H1 (cell line): ENCODE data around the gene CCDC7. TPM values are rescaled to one million over a fixed set of nuclear protein-coding genes. Genes with fewer than 3 reads are reported as not detected.

Experiments used
- CTCF ChIA-PET: fragments of 300-600 bp; sonication (Branson Sonifier 250); formaldehyde crosslinking; loops from one replicate; lab custom pipeline; 2021; ENCODE audit not compliant: partially characterized antibody; lab: Charles Lee
- POLR2A ChIA-PET: fragments of 300-600 bp; sonication (Branson Sonifier 250); formaldehyde crosslinking; loops from one replicate; lab custom pipeline; 2021; ENCODE audit warnings: inconsistent platforms; ENCODE audit not compliant: partially characterized antibody; lab: Charles Lee
- DNase-seq, 2 experiments: peaks; one replicate each; pipeline versions ENCODE4 v3.0.0 to v3.0.0-alpha.2; 2010 to 2022; ENCODE audit warnings: low spot score in 2 of 2, low read depth in 1 of 2, mixed read lengths in 1 of 2
- FAIRE-seq: peaks from 2 replicates; lab custom pipeline; 2011; peaks lifted over from hg19 to GRCh38; lab: Jason Lieb, UNC
- H2AFZ ChIP-seq: 2 replicates; pipeline ENCODE4 v1.8.1; 2012; ENCODE audit warnings: low read length, inconsistent platforms
- H2AK5ac ChIP-seq: 2 replicates; pipeline ENCODE4 v1.6.1; 2013; ENCODE audit warnings: low read depth, low read length
- H2BK120ac ChIP-seq: replicated peaks from 2 replicates; pipeline ENCODE3; 2013; ENCODE audit warnings: low read depth, low read length, inconsistent platforms
- H2BK12ac ChIP-seq: 2 replicates; pipeline ENCODE4 v1.6.1; 2013; ENCODE audit warnings: low read depth, low read length
- H2BK15ac ChIP-seq: 2 replicates; pipeline ENCODE4 v1.6.1; 2013; ENCODE audit warnings: low read length
- H2BK20ac ChIP-seq: 2 replicates; pipeline ENCODE4 v1.6.1; 2013; ENCODE audit warnings: low read length
- H2BK5ac ChIP-seq: 2 replicates; pipeline ENCODE4 v1.6.1; 2013; ENCODE audit warnings: low read depth, low read length
- H3K14ac ChIP-seq: 2 replicates; pipeline ENCODE4 v1.6.1; 2013; ENCODE audit warnings: inconsistent platforms; ENCODE audit not compliant: insufficient read length
- H3K18ac ChIP-seq: 2 replicates; pipeline ENCODE4 v1.6.1; 2013; ENCODE audit warnings: low read length; ENCODE audit errors: extremely low read depth
- H3K23ac ChIP-seq: 2 replicates; pipeline ENCODE4 v1.6.1; 2013; ENCODE audit warnings: inconsistent platforms; ENCODE audit not compliant: insufficient read length
- H3K23me2 ChIP-seq: 2 replicates; pipeline ENCODE4 v1.6.1; 2013; ENCODE audit warnings: low read depth, low read length
- H3K27ac ChIP-seq: 2 replicates; pipeline ENCODE4 v1.6.1; 2011; ENCODE audit warnings: low read depth, low read length, inconsistent platforms
- H3K27me3 ChIP-seq, 4 experiments: replicated peaks in 1 of 4; 1 replicate in 1 of 4; 2 replicates in 3 of 4; pipeline versions ENCODE4 v1.6.1 to v1.8.1; 2011 to 2013; ENCODE audit warnings: low read length in 3 of 4, mild to moderate bottlenecking in 3 of 4, inconsistent platforms in 2 of 4, mixed read lengths in 2 of 4, moderate library complexity in 1 of 4; ENCODE audit not compliant: control insufficient read depth in 3 of 4, insufficient read depth in 3 of 4; ENCODE audit errors: extremely low read depth in 1 of 4
- H3K36me3 ChIP-seq, 4 experiments: 2 replicates each; pipeline versions ENCODE4 v1.6.1 to v1.8.1; 2011 to 2013; ENCODE audit warnings: mild to moderate bottlenecking in 4 of 4, low read length in 3 of 4, moderate library complexity in 2 of 4, control low read depth in 1 of 4, inconsistent platforms in 1 of 4; ENCODE audit not compliant: insufficient read depth in 4 of 4, control insufficient read depth in 2 of 4
- H3K4ac ChIP-seq: replicated peaks from 2 replicates; pipeline ENCODE3; 2013; ENCODE audit warnings: low read length, low read depth, mixed read lengths, inconsistent platforms; ENCODE audit not compliant: insufficient read length
- H3K4me1 ChIP-seq, 4 experiments: replicated peaks in 1 of 4; 1 replicate in 1 of 4; 2 replicates in 3 of 4; pipeline versions ENCODE4 v1.6.1 to v1.8.1; 2011 to 2013; ENCODE audit warnings: low read length in 3 of 4, inconsistent platforms in 2 of 4, mixed read lengths in 1 of 4; ENCODE audit not compliant: insufficient read depth in 4 of 4, control insufficient read depth in 3 of 4
- H3K4me2 ChIP-seq, 2 experiments: 2 replicates each; pipeline versions ENCODE4 v1.6.1 to v1.8.1; 2011 to 2013; ENCODE audit warnings: low read depth in 2 of 2, low read length in 2 of 2, control low read depth in 1 of 2, inconsistent platforms in 1 of 2, mild to moderate bottlenecking in 1 of 2; ENCODE audit not compliant: insufficient read depth in 1 of 2
- H3K4me3 ChIP-seq, 4 experiments: fragments of 200-600, 300-600 bp in 1 of 4; sonication (generic), shearing (Covaris generic), sonication (Bioruptor Twin) in 1 of 4; 2 replicates each; pipeline versions ENCODE4 v1.5.1 to v1.8.1; 2011 to 2016; ENCODE audit warnings: low read length in 4 of 4, low read depth in 3 of 4, control low read depth in 2 of 4, inconsistent platforms in 2 of 4, mild to moderate bottlenecking in 2 of 4, mixed read lengths in 1 of 4, moderate library complexity in 1 of 4; ENCODE audit not compliant: insufficient read depth in 2 of 4; ENCODE audit errors: extremely low read depth in 1 of 4
- H3K56ac ChIP-seq: replicated peaks from 2 replicates; pipeline ENCODE3; 2013; ENCODE audit warnings: low read depth, mild to moderate bottlenecking, mixed read lengths, low read length, inconsistent platforms; ENCODE audit not compliant: insufficient read length
- H3K79me1 ChIP-seq: 2 replicates; pipeline ENCODE4 v1.6.1; 2013; ENCODE audit warnings: low read depth, low read length, control low read depth
- H3K79me2 ChIP-seq, 2 experiments: 2 replicates each; pipeline versions ENCODE4 v1.6.1 to v1.8.1; 2012 to 2013; ENCODE audit warnings: low read length in 2 of 2, mild to moderate bottlenecking in 2 of 2, inconsistent platforms in 1 of 2; ENCODE audit not compliant: insufficient read depth in 2 of 2, control insufficient read depth in 1 of 2
- H3K9ac ChIP-seq, 4 experiments: replicated peaks in 1 of 4; 1 replicate in 1 of 4; 2 replicates in 3 of 4; pipeline versions ENCODE4 v1.6.1 to v1.8.1; 2011 to 2013; ENCODE audit warnings: low read depth in 3 of 4, low read length in 3 of 4, control low read depth in 2 of 4, mild to moderate bottlenecking in 2 of 4, moderate library complexity in 2 of 4, inconsistent platforms in 1 of 4; ENCODE audit errors: extremely low read depth in 1 of 4
- H3K9me3 ChIP-seq, 2 experiments: 2 replicates each; pipeline versions ENCODE4 v1.6.1 to v1.8.1; 2012 to 2013; ENCODE audit warnings: mild to moderate bottlenecking in 2 of 2, moderate library complexity in 2 of 2, control low read depth in 1 of 2, inconsistent platforms in 1 of 2, low read depth in 1 of 2, low read length in 1 of 2, mixed read lengths in 1 of 2; ENCODE audit not compliant: insufficient read depth in 2 of 2
- H4K20me1 ChIP-seq, 2 experiments: replicated peaks in 1 of 2; 2 replicates each; pipeline versions ENCODE3 to v1.8.1; 2011 to 2013; ENCODE audit warnings: inconsistent platforms in 2 of 2, low read length in 2 of 2, mild to moderate bottlenecking in 1 of 2; ENCODE audit not compliant: insufficient read depth in 2 of 2, control insufficient read depth in 1 of 2
- H4K5ac ChIP-seq: 2 replicates; pipeline ENCODE4 v1.6.1; 2013; ENCODE audit warnings: low read length, low read depth, mixed read lengths, inconsistent platforms; ENCODE audit not compliant: insufficient read length
- H4K8ac ChIP-seq: 2 replicates; pipeline ENCODE4 v1.8.0; 2013; ENCODE audit warnings: mild to moderate bottlenecking, moderate library complexity, low read length, inconsistent platforms; ENCODE audit not compliant: insufficient read depth; ENCODE audit errors: extremely low read depth
- H4K91ac ChIP-seq: replicated peaks from 2 replicates; pipeline ENCODE3; 2013; ENCODE audit warnings: low read length, mixed read lengths, inconsistent platforms; ENCODE audit not compliant: insufficient read length
- CBX5 ChIP-seq: fragments of 300-800, 300-1000 bp; sonication (generic); IDR thresholded peaks from 2 replicates; pipeline ENCODE4 v1.7.1; 2016; ENCODE audit warnings: antibody characterized with exemption, low read length, low read depth
- whole genome bisulfite sequencing, 2 experiments: shearing (Covaris generic) in 1 of 2; methylation state at CpG; one replicate each; pipeline versions ENCODE4 v1.1.6 to v1.1.7; 2013 to 2015; ENCODE audit warnings: low lambda C conversion rate in 2 of 2, mixed read lengths in 2 of 2, inconsistent platforms in 1 of 2, low coverage in 1 of 2, missing lambda C conversion rate in 1 of 2; ENCODE audit not compliant: insufficient replicate concordance in 2 of 2, insufficient coverage in 1 of 2, insufficient read length in 1 of 2; ENCODE audit errors: extremely low coverage in 1 of 2, missing lambda C conversion rate in 1 of 2; 5-methylcytosine and 5-hydroxymethylcytosine counted together
- polyA plus RNA-seq, 7 experiments: library from polyadenylated mRNA; depleted of rRNA in 3 of 7; stranded (reverse) in 5 of 7; unstranded in 2 of 7; fragments of >200 nt in 5 of 7; fragments of 200-250 nt in 2 of 7; gene quantifications; 1 replicate in 5 of 7; 2 replicates in 1 of 7; 4 replicates in 1 of 7; pipeline versions ENCODE4 v1.2.1 to v1.2.3, GENCODE V29; 2011 to 2013; ENCODE audit warnings: missing spikeins in 2 of 7, mixed read lengths in 2 of 7
- total RNA-seq: library from RNA; stranded (reverse); fragmentation: NEBNext Ultra II Directional; extraction: Animal tissue kit (Norgen Biotek cat#: 25700); gene quantifications from 2 replicates; pipeline ENCODE4 v1.2.1, GENCODE V29; 2021
- TF ChIP-seq, protein P1 (sequence below): IDR thresholded peaks from 2 replicates; pipeline ENCODE4 v1.6.1; 2011; ENCODE audit warnings: low read length, improper control_type of control experiment

CCDC7 gene
- total and polyA plus RNA-seq, 2 of the 8 experiments (the other 6 are each of a cell fraction or from before 2014, with no cell fraction given): 0.18 to 0.74 TPM

DNA sequence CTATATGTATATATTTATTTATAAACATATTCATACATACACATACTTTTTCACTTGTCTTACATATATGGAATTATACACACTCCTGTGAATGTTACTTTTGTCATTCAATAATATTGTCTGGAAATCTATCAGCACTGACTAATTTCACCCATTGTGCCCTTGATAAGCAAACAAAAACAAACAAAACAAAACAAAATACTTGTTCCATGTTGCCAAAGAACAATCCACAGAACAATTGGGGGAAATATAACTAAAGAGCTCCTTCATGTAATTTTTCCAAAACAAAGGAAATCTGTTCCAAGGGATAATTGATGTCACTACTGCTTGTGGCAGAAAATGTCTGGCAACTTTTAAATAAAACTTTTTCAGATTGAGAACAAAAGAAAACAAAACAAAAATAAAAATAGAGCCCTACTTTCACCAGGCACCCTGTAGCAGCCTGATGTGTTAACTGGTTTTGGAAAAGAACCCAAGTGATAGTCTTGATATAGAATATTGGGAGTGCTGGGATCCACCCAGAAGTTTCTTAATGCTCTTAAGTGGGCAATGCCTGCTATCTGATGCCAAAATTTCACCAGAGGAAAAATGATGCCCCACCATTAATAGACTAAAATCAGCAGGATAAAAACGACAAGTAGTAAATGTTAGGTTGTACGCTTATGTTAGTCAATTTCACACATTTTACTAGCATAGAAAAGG, 34.0 kb upstream of the CCDC7 start:
- no peak for FAIRE-seq
- no peak overlapping the region for H2AFZ ChIP-seq
- H4K91ac ChIP-seq: no peak overlapping the region
- H3K14ac ChIP-seq: no peak overlapping the region
- no peak overlapping the region for H3K27ac ChIP-seq
- H3K36me3 ChIP-seq: no peaks in the 10 kb centered on the region
- no peak overlapping the region for H3K4me2 ChIP-seq
- no peak overlapping the region for H2BK15ac ChIP-seq
- H2BK120ac ChIP-seq: no peak overlapping the region
- CTCF ChIA-PET: no interaction called here
- 0 out of 7 replicates have a peak, but pooled peaks cover 0 to 2% (median 0%) of the 10 kb centered on the region in 4 experiments for H3K4me1 ChIP-seq
- no peaks in the 10 kb centered on the region for H3K9me3 ChIP-seq
- 92% methylated on average over 2 of the region's 2 CpGs; no CpG with 5 or more reads in 1 of the 2 experiments for WGBS, 2 experiments
- H3K79me1 ChIP-seq: no peaks in the 10 kb centered on the region
- H3K27me3 ChIP-seq: no peaks in the 10 kb centered on the region
- H3K56ac ChIP-seq: no peak overlapping the region
- H3K4me3 ChIP-seq: no peak overlapping the region
- H3K23me2 ChIP-seq: no peaks in the 10 kb centered on the region
- H3K18ac ChIP-seq: no peak overlapping the region
- no peak overlapping the region for H2BK20ac ChIP-seq
- H3K4ac ChIP-seq: no peak overlapping the region
- POLR2A ChIA-PET: no interaction called here
- H2BK12ac ChIP-seq: no peak overlapping the region
- H2AK5ac ChIP-seq: no peak overlapping the region
- H4K20me1 ChIP-seq: no peaks in the 10 kb centered on the region
- no peak overlapping the region for H2BK5ac ChIP-seq
- H3K9ac ChIP-seq: no peak overlapping the region
- no peaks in the 10 kb centered on the region for H3K79me2 ChIP-seq
- DNase-seq: no peak
- no peak overlapping the region for H4K8ac ChIP-seq
- no peak overlapping the region for H4K5ac ChIP-seq
- no peak overlapping the region for H3K23ac ChIP-seq
- no peak for TF ChIP-seq CBX5
- TF ChIP-seq, protein P1, sequence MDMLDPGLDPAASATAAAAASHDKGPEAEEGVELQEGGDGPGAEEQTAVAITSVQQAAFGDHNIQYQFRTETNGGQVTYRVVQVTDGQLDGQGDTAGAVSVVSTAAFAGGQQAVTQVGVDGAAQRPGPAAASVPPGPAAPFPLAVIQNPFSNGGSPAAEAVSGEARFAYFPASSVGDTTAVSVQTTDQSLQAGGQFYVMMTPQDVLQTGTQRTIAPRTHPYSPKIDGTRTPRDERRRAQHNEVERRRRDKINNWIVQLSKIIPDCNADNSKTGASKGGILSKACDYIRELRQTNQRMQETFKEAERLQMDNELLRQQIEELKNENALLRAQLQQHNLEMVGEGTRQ: no peak
